Measurements from ENCODE around the gene CLASRP. TPM values are rescaled to one million over a fixed set of nuclear protein-coding genes. Genes with fewer than 3 reads are reported as not detected.

Gene CLASRP
- total and polyA plus RNA-seq, 2 of the 8 experiments (the other 6 are each of a cell fraction or from before 2014, with no cell fraction given): 22.3 to 71.7 TPM

DNA sequence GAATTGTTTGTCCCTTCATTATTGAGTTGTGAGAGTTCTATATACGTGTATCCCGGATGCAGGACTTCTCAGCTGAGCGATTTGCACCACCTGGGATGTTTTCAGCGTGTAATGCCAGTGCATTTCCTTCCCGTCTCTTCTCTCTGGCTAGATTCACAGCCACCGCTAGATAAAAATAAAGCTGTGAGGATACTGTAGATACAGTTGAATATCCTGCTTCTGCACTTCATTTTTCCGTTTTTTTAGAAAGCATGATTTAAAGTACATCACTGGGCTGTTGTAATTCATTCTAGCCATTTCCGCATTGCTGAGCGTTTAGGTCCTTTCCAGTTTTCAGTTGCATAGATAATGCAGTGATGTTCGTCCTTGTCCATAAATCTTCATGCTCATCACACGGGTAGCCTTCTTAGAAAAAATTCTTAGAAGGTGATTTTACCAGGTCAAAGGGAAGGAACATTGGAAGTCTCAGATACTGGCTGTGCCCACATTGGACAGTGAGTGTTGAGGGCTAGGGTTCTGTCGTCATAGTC, 68.8 kb downstream of the CLASRP start:
- CTCF ChIA-PET (ENCODE audit: partially characterized antibody): interaction anchor here (0.9 to 3.9 kb wide), 4 partner anchors 11 to 17 kb away, joined by 3 to 19 read pairs (median 6); partner anchors contain the start of gene PPP1R37
- no peak for TF ChIP-seq HDAC2 (IDR thresholded peaks at IDR 0.05; ENCODE audit: borderline replicate concordance in 1 of 2, low read depth in 2 of 2, low read length in 2 of 2)
- TF ChIP-seq GABPA (IDR thresholded peaks at IDR 0.05; ENCODE audit: borderline replicate concordance, insufficient read depth, low read length): no peak
- TF ChIP-seq KDM4A (IDR thresholded peaks at IDR 0.05; ENCODE audit: low read depth, low read length, severe bottlenecking): no peak
- TF ChIP-seq NANOG (IDR thresholded peaks at IDR 0.05; ENCODE audit: insufficient read depth, low read depth, low read length, poor library complexity, severe bottlenecking): no peak
- no peak for TF ChIP-seq SIN3A (conservative IDR thresholded peaks at IDR 0.05 in 1 of 2, IDR thresholded peaks at IDR 0.05 in 1 of 2; ENCODE audit: low read depth in 1 of 2, low read length in 2 of 2)
- no peak for TF ChIP-seq FOSL1 (IDR thresholded peaks at IDR 0.05; ENCODE audit: insufficient read depth, low read depth, low read length)
- TF ChIP-seq ATF3 (IDR thresholded peaks at IDR 0.05; ENCODE audit: insufficient read depth, low read depth, low read length): no peak
- no peak for TF ChIP-seq ASH2L (IDR thresholded peaks at IDR 0.05; ENCODE audit: low read length)
- no peak for TF ChIP-seq SRF (IDR thresholded peaks at IDR 0.05; ENCODE audit: low read depth, low read length)
- no peak for TF ChIP-seq MAFK (IDR thresholded peaks at IDR 0.05; ENCODE audit: low read depth, low read length)
- no peak for TF ChIP-seq TEAD4 (IDR thresholded peaks at IDR 0.05; ENCODE audit: low read depth, low read length)
- no peak for TF ChIP-seq EGR1 (IDR thresholded peaks at IDR 0.05; ENCODE audit: borderline replicate concordance, low read depth, low read length)

More for the DNA sequence above, 68.8 kb downstream of the CLASRP start:
- DNase-seq (ENCODE audit: low read depth in 1 of 2, low spot score in 2 of 2): no peak
- peaks cover 26 to 33% of the 10 kb centered on the region in 2 experiments for H4K20me1 ChIP-seq (replicated peaks in 1 of 2; ENCODE audit: control insufficient read depth in 1 of 2, insufficient read depth in 2 of 2, low read length in 2 of 2)
- H2AFZ ChIP-seq (ENCODE audit: low read length): no peak overlapping the region
- no peaks in the 10 kb centered on the region for H3K23me2 ChIP-seq (ENCODE audit: low read depth, low read length)
- no peak overlapping the region for H2BK20ac ChIP-seq (ENCODE audit: low read length)
- H4K91ac ChIP-seq (replicated peaks; ENCODE audit: insufficient read length, low read length): no peak overlapping the region
- no peaks in the 10 kb centered on the region for H3K27me3 ChIP-seq (replicated peaks in 1 of 4; ENCODE audit: control insufficient read depth in 3 of 4, extremely low read depth in 1 of 4, insufficient read depth in 3 of 4, low read length in 3 of 4)
- H2BK5ac ChIP-seq (ENCODE audit: low read depth, low read length): no peak overlapping the region
- no peak overlapping the region for H3K9ac ChIP-seq (replicated peaks in 1 of 4; ENCODE audit: extremely low read depth in 1 of 4, low read depth in 3 of 4, low read length in 3 of 4)
- FAIRE-seq: no peak
- H3K36me3 ChIP-seq (ENCODE audit: control insufficient read depth in 2 of 4, insufficient read depth in 4 of 4, low read length in 3 of 4): no peaks in the 10 kb centered on the region
- WGBS, 2 experiments (ENCODE audit: extremely low coverage in 1 of 2, insufficient coverage in 1 of 2, insufficient read length in 1 of 2, insufficient replicate concordance in 2 of 2, low coverage in 1 of 2, low lambda C conversion rate in 2 of 2, missing lambda C conversion rate in 1 of 2): 89% methylated on average over 12 of the region's 12 CpGs; no CpG with 5 or more reads in 1 of the 2 experiments
- peaks cover 6 to 86% of the 10 kb centered on the region in 2 experiments for H3K79me2 ChIP-seq (ENCODE audit: control insufficient read depth in 1 of 2, insufficient read depth in 2 of 2, low read length in 2 of 2)
- no peak overlapping the region for H4K8ac ChIP-seq (ENCODE audit: extremely low read depth, insufficient read depth, low read length)
- no peak overlapping the region for H2AK5ac ChIP-seq (ENCODE audit: low read depth, low read length)
- no peak overlapping the region for H3K14ac ChIP-seq (ENCODE audit: insufficient read length)
- peaks cover 40% of the 10 kb centered on the region for H3K79me1 ChIP-seq (ENCODE audit: low read depth, low read length)
- H4K5ac ChIP-seq (ENCODE audit: insufficient read length, low read depth, low read length): no peak overlapping the region
- POLR2A ChIA-PET (ENCODE audit: partially characterized antibody): interaction anchor here (1.0 to 6.2 kb wide), 2 partner anchors 9 to 29 kb away, joined by 3 to 30 read pairs; partner anchors contain the start of gene GEMIN7
- H3K9me3 ChIP-seq (ENCODE audit: insufficient read depth in 2 of 2, low read depth in 1 of 2, low read length in 1 of 2): no peaks in the 10 kb centered on the region
- no peak overlapping the region for H3K23ac ChIP-seq (ENCODE audit: insufficient read length)
- no peak overlapping the region for H3K4ac ChIP-seq (replicated peaks; ENCODE audit: insufficient read length, low read depth, low read length)
- H2BK120ac ChIP-seq (replicated peaks; ENCODE audit: low read depth, low read length): no peak overlapping the region
- no peak overlapping the region for H3K56ac ChIP-seq (replicated peaks; ENCODE audit: insufficient read length, low read depth, low read length)
- no peak overlapping the region for H3K18ac ChIP-seq (ENCODE audit: extremely low read depth, low read length)
- no peak overlapping the region for H2BK15ac ChIP-seq (ENCODE audit: low read length)
- no peak overlapping the region for H3K4me3 ChIP-seq (ENCODE audit: extremely low read depth in 1 of 4, insufficient read depth in 2 of 4, low read depth in 3 of 4, low read length in 4 of 4)
- peaks cover 0 to 13% (median 5%) of the 10 kb centered on the region in 4 experiments; a peak in 5 of 7 replicates for H3K4me1 ChIP-seq (replicated peaks in 1 of 4; ENCODE audit: control insufficient read depth in 3 of 4, insufficient read depth in 4 of 4, low read length in 3 of 4)
- no peak overlapping the region for H3K4me2 ChIP-seq (ENCODE audit: insufficient read depth in 1 of 2, low read depth in 2 of 2, low read length in 2 of 2)
- H2BK12ac ChIP-seq (ENCODE audit: low read depth, low read length): no peak overlapping the region
- H3K27ac ChIP-seq (ENCODE audit: low read depth, low read length): no peak overlapping the region

Measured in H1 (cell line).